Activated CD4-positive, alpha-beta memory T cell treated with anti-CD3 and anti-CD28 coated beads, Interleukin-2, amount 10 ng/mL, durations not matched to agents 7 days and 5 days (primary cell): Measurements from ENCODE around the gene PKP1. TPM values are rescaled to one million over a fixed set of nuclear protein-coding genes. Genes with fewer than 3 reads are reported as not detected.

ENCODE experiments used
- CTCF ChIA-PET: fragments of 350-600 bp; sonication (Branson Sonifier 250); formaldehyde crosslinking; loops from one replicate; lab custom pipeline; 2021; ENCODE audit warnings: antibody characterized with exemption, inconsistent platforms; lab: Charles Lee
- POLR2A ChIA-PET: fragments of 350-600 bp; sonication (Branson Sonifier 250); formaldehyde crosslinking; loops from one replicate; lab custom pipeline; 2021; ENCODE audit warnings: antibody characterized with exemption; lab: Charles Lee
- DNase-seq: peaks from one replicate; pipeline ENCODE4 v3.0.0-alpha.2; 2020
- H3K27ac Mint-ChIP-seq: one replicate; pipeline ENCODE4 v1.8.0; 2021; ENCODE audit warnings: mild to moderate bottlenecking, mixed read lengths
- H3K27me3 Mint-ChIP-seq: one replicate; pipeline ENCODE4 v1.8.0; 2021; ENCODE audit warnings: mixed read lengths
- H3K36me3 Mint-ChIP-seq: one replicate; pipeline ENCODE4 v1.8.0; 2021; ENCODE audit warnings: low read depth, mixed read lengths
- H3K4me1 Mint-ChIP-seq: one replicate; pipeline ENCODE4 v1.8.0; 2021; ENCODE audit warnings: mixed read lengths
- H3K4me3 Mint-ChIP-seq: one replicate; pipeline ENCODE4 v1.8.0; 2021; ENCODE audit warnings: mild to moderate bottlenecking, mixed read lengths
- H3K9me3 Mint-ChIP-seq: one replicate; pipeline ENCODE4 v1.8.0; 2021; ENCODE audit warnings: mixed read lengths
- total RNA-seq, 2 experiments: library from RNA; stranded (reverse); gene quantifications; one replicate each; pipeline ENCODE4 v1.2.3, GENCODE V29; 2021

Gene PKP1
- total RNA-seq, 2 experiments from 2014 or later = not detected

- H3K27ac Mint-ChIP-seq = no peak overlapping the region
- CTCF ChIA-PET = no interaction called here
- DNase-seq = no peak
These were observed 12.6 kb downstream of the PKP1 start for GRCh38 chr1:201295861-201296260.

GRCh38 chr1:201296352-201296751, 13.0 kb downstream of the PKP1 start:
- Mint-ChIP-seq H3K27me3 (peaks cover 29% of the 10 kb centered on the region), H3K27ac (no peak overlapping the region), H3K4me3 (no peak overlapping the region), H3K9me3 (no peaks in the 10 kb centered on the region), H3K36me3 (no peaks in the 10 kb centered on the region), H3K4me1 (no peaks in the 10 kb centered on the region)
- no peak for DNase-seq
- POLR2A ChIA-PET = no interaction called here
- CTCF ChIA-PET = no interaction called here

More at GRCh38 chr1:201295861-201296260, 12.6 kb downstream of the PKP1 start:
- Mint-ChIP-seq H3K4me1 (no peaks in the 10 kb centered on the region), H3K36me3 (no peaks in the 10 kb centered on the region), H3K27me3 (peaks cover 29% of the 10 kb centered on the region), H3K9me3 (no peaks in the 10 kb centered on the region), H3K4me3 (no peak overlapping the region)
- POLR2A ChIA-PET = no interaction called here

GRCh38 chr1:201298396-201299381, 15.4 kb downstream of the PKP1 start:
- no peaks in the 10 kb centered on the region for H3K36me3 Mint-ChIP-seq
- H3K4me3 Mint-ChIP-seq = no peak overlapping the region
- peaks cover 26% of the 10 kb centered on the region for H3K27me3 Mint-ChIP-seq
- H3K9me3 Mint-ChIP-seq = no peaks in the 10 kb centered on the region
- DNase-seq = no peak
- H3K27ac Mint-ChIP-seq = no peak overlapping the region
- ChIA-PET CTCF (interaction anchor here (1.1 kb wide), 1 partner anchor 214 kb away, joined by 5 read pairs; no protein-coding TSS in a partner anchor), POLR2A (no interaction called here)
- no peaks in the 10 kb centered on the region for H3K4me1 Mint-ChIP-seq

- POLR2A ChIA-PET = no interaction called here
- Mint-ChIP-seq H3K27me3 (peaks cover 24% of the 10 kb centered on the region), H3K36me3 (no peaks in the 10 kb centered on the region), H3K4me1 (no peaks in the 10 kb centered on the region), H3K4me3 (no peak overlapping the region), H3K9me3 (no peaks in the 10 kb centered on the region), H3K27ac (no peak overlapping the region)
- no peak for DNase-seq
- CTCF ChIA-PET = interaction anchor here (0.6 to 1.1 kb wide), 2 partner anchors 213 to 1419 kb away, joined by 5 read pairs; no protein-coding TSS in a partner anchor
These were observed 16.7 kb downstream of the PKP1 start for GRCh38 chr1:201299968-201300367.

- H3K36me3 Mint-ChIP-seq = no peaks in the 10 kb centered on the region
- no peaks in the 10 kb centered on the region for H3K9me3 Mint-ChIP-seq
- H3K4me3 Mint-ChIP-seq = no peak overlapping the region
- H3K27me3 Mint-ChIP-seq = peaks cover 21% of the 10 kb centered on the region
- POLR2A ChIA-PET = no interaction called here
- CTCF ChIA-PET = no interaction called here
- H3K27ac Mint-ChIP-seq = no peak overlapping the region
- H3K4me1 Mint-ChIP-seq = no peaks in the 10 kb centered on the region
- no peak for DNase-seq
These were observed 17.3 kb downstream of the PKP1 start for GRCh38 chr1:201300641-201301040.

- Mint-ChIP-seq H3K27ac (no peak overlapping the region), H3K4me3 (no peak overlapping the region), H3K9me3 (no peaks in the 10 kb centered on the region), H3K27me3 (peaks cover 17% of the 10 kb centered on the region), H3K36me3 (no peaks in the 10 kb centered on the region), H3K4me1 (no peaks in the 10 kb centered on the region)
- CTCF ChIA-PET = interaction anchor here (0.7 kb wide), 1 partner anchor 47 kb away, joined by 5 read pairs; no protein-coding TSS in a partner anchor
- POLR2A ChIA-PET = no interaction called here
- no peak for DNase-seq
These were observed 19.2 kb downstream of the PKP1 start for GRCh38 chr1:201302163-201303152.

GRCh38 chr1:201304126-201304525, 20.8 kb downstream of the PKP1 start:
- H3K27me3 Mint-ChIP-seq = peaks cover 12% of the 10 kb centered on the region
- ChIA-PET CTCF (interaction anchor here (0.6 kb wide), 1 partner anchor 497 kb away, joined by 3 read pairs; no protein-coding TSS in a partner anchor), POLR2A (no interaction called here)
- no peak for DNase-seq
- no peaks in the 10 kb centered on the region for H3K36me3 Mint-ChIP-seq
- H3K9me3 Mint-ChIP-seq = no peaks in the 10 kb centered on the region
- no peaks in the 10 kb centered on the region for H3K4me1 Mint-ChIP-seq
- no peak overlapping the region for H3K27ac Mint-ChIP-seq
- no peak overlapping the region for H3K4me3 Mint-ChIP-seq

GRCh38 chr1:201305815-201306214, 22.5 kb downstream of the PKP1 start:
- POLR2A ChIA-PET = no interaction called here
- Mint-ChIP-seq H3K4me1 (no peaks in the 10 kb centered on the region), H3K27me3 (peaks cover 20% of the 10 kb centered on the region), H3K36me3 (no peaks in the 10 kb centered on the region), H3K4me3 (no peak overlapping the region), H3K9me3 (no peaks in the 10 kb centered on the region), H3K27ac (no peak overlapping the region)
- DNase-seq = no peak
- CTCF ChIA-PET = interaction anchor here (0.8 kb wide), 1 partner anchor 130 kb away, joined by 3 read pairs; no protein-coding TSS in a partner anchor

- CTCF ChIA-PET = no interaction called here
- H3K4me3 Mint-ChIP-seq = no peak overlapping the region
- no peaks in the 10 kb centered on the region for H3K36me3 Mint-ChIP-seq
- POLR2A ChIA-PET = no interaction called here
- H3K27ac Mint-ChIP-seq = no peak overlapping the region
- H3K27me3 Mint-ChIP-seq = peaks cover 22% of the 10 kb centered on the region
- DNase-seq = no peak
- H3K9me3 Mint-ChIP-seq = no peaks in the 10 kb centered on the region
- H3K4me1 Mint-ChIP-seq = no peaks in the 10 kb centered on the region
These were observed 23.9 kb downstream of the PKP1 start for GRCh38 chr1:201307231-201307630.

- no peak overlapping the region for H3K4me3 Mint-ChIP-seq
- peaks cover 22% of the 10 kb centered on the region for H3K27me3 Mint-ChIP-seq
- no peak overlapping the region for H3K27ac Mint-ChIP-seq
- no peaks in the 10 kb centered on the region for H3K36me3 Mint-ChIP-seq
- ChIA-PET POLR2A (no interaction called here), CTCF (no interaction called here)
- no peaks in the 10 kb centered on the region for H3K4me1 Mint-ChIP-seq
- DNase-seq = no peak
- no peaks in the 10 kb centered on the region for H3K9me3 Mint-ChIP-seq
These were observed 24.6 kb downstream of the PKP1 start for GRCh38 chr1:201307760-201308499.

- CTCF ChIA-PET = no interaction called here
- Mint-ChIP-seq H3K27me3 (peaks cover 23% of the 10 kb centered on the region), H3K4me3 (no peak overlapping the region), H3K4me1 (no peaks in the 10 kb centered on the region), H3K27ac (no peak overlapping the region), H3K36me3 (no peaks in the 10 kb centered on the region), H3K9me3 (no peaks in the 10 kb centered on the region)
- DNase-seq = no peak
- POLR2A ChIA-PET = no interaction called here
These were observed 26.1 kb downstream of the PKP1 start for GRCh38 chr1:201309416-201309815.

- H3K36me3 Mint-ChIP-seq = no peaks in the 10 kb centered on the region
- H3K9me3 Mint-ChIP-seq = no peaks in the 10 kb centered on the region
- H3K27me3 Mint-ChIP-seq = peaks cover 27% of the 10 kb centered on the region
- no peak overlapping the region for H3K4me3 Mint-ChIP-seq
- ChIA-PET POLR2A (no interaction called here), CTCF (no interaction called here)
- no peak for DNase-seq
- H3K27ac Mint-ChIP-seq = no peak overlapping the region
- H3K4me1 Mint-ChIP-seq = no peaks in the 10 kb centered on the region
These were observed 27.1 kb downstream of the PKP1 start for GRCh38 chr1:201310251-201310985.
